HEK293T (cell line): ENCODE results near the gene SNED1.

Experiments
- CTCF ChIA-PET: fragments of 350-600 bp; formaldehyde crosslinking; extraction: SDS; loops from one replicate; lab custom pipeline; 2021; ENCODE audit warnings: antibody characterized with exemption, inconsistent platforms; lab: Yijun Ruan, JAX
- POLR2A ChIA-PET: fragments of 350-600 bp; formaldehyde crosslinking; extraction: SDS; loops from one replicate; lab custom pipeline; 2020; ENCODE audit warnings: antibody characterized with exemption, inconsistent platforms; lab: Yijun Ruan, JAX
- DNase-seq: peaks from one replicate; pipeline ENCODE4 v3.0.0; 2012; ENCODE audit warnings: mixed read lengths; ENCODE audit errors: extremely low spot score
- ARNT ChIP-seq: fragments of 450-650 bp; IDR thresholded peaks from 2 replicates; pipeline ENCODE4 v1.6.1; 2017; ENCODE audit warnings: mild to moderate bottlenecking
- BHLHE40 ChIP-seq: fragments of 450-650 bp; IDR thresholded peaks from 2 replicates; pipeline ENCODE4 v1.6.1; 2016; ENCODE audit warnings: mild to moderate bottlenecking, moderate library complexity, borderline replicate concordance
- CTBP1 ChIP-seq: fragments of 450-650 bp; IDR thresholded peaks from 2 replicates; pipeline ENCODE4 v1.6.1; 2016; ENCODE audit warnings: borderline replicate concordance
- ELF4 ChIP-seq: fragments of 450-650 bp; IDR thresholded peaks from 2 replicates; pipeline ENCODE4 v1.6.1; 2017; ENCODE audit warnings: antibody characterized with exemption
- FOXA1 ChIP-seq: fragments of 450-650 bp; IDR thresholded peaks from 2 replicates; pipeline ENCODE4 v1.6.1; 2016; ENCODE audit warnings: mild to moderate bottlenecking
- FOXK2 ChIP-seq: fragments of 450-650 bp; IDR thresholded peaks from 2 replicates; pipeline ENCODE4 v1.6.1; 2016; ENCODE audit warnings: mild to moderate bottlenecking
- FOXM1 ChIP-seq: fragments of 450-650 bp; IDR thresholded peaks from 2 replicates; pipeline ENCODE4 v1.6.1; 2017; ENCODE audit warnings: mild to moderate bottlenecking, borderline replicate concordance
- HDGF ChIP-seq: fragments of 450-650 bp; IDR thresholded peaks from 2 replicates; pipeline ENCODE4 v1.6.1; 2017; ENCODE audit warnings: antibody characterized with exemption, borderline replicate concordance
- L3MBTL2 ChIP-seq: fragments of 450-650 bp; conservative IDR thresholded peaks from 2 replicates; pipeline ENCODE4 v1.6.1; 2016; ENCODE audit warnings: mild to moderate bottlenecking
- LEF1 ChIP-seq: fragments of 450-650 bp; IDR thresholded peaks from 2 replicates; pipeline ENCODE4 v1.6.1; 2017; ENCODE audit warnings: mild to moderate bottlenecking, borderline replicate concordance
- NFRKB ChIP-seq: fragments of 450-650 bp; IDR thresholded peaks from 2 replicates; pipeline ENCODE4 v1.6.1; 2016; ENCODE audit warnings: mild to moderate bottlenecking, moderate library complexity
- PKNOX1 ChIP-seq: fragments of 450-650 bp; IDR thresholded peaks from 2 replicates; pipeline ENCODE4 v1.6.1; 2016
- SP1 ChIP-seq: fragments of 450-650 bp; IDR thresholded peaks from 2 replicates; pipeline ENCODE4 v1.6.1; 2017
- SUZ12 ChIP-seq: fragments of 450-650 bp; IDR thresholded peaks from 2 replicates; pipeline ENCODE4 v1.6.1; 2016; ENCODE audit warnings: mild to moderate bottlenecking
- TARDBP ChIP-seq: fragments of 450-650 bp; IDR thresholded peaks from 2 replicates; pipeline ENCODE4 v1.6.1; 2016
- ZNF384 ChIP-seq: fragments of 450-650 bp; IDR thresholded peaks from 2 replicates; pipeline ENCODE4 v1.6.1; 2016

Gene SNED1

GRCh38 chr2:240953426-240954410, 44.7 kb upstream of the SNED1 start:
- DNase-seq = no peak
- POLR2A ChIA-PET = no interaction called here
- CTCF ChIA-PET = no interaction called here
- no peak for TF ChIP-seq SP1
- no peak for TF ChIP-seq NFRKB
- TF ChIP-seq PKNOX1 = no peak

DNA sequence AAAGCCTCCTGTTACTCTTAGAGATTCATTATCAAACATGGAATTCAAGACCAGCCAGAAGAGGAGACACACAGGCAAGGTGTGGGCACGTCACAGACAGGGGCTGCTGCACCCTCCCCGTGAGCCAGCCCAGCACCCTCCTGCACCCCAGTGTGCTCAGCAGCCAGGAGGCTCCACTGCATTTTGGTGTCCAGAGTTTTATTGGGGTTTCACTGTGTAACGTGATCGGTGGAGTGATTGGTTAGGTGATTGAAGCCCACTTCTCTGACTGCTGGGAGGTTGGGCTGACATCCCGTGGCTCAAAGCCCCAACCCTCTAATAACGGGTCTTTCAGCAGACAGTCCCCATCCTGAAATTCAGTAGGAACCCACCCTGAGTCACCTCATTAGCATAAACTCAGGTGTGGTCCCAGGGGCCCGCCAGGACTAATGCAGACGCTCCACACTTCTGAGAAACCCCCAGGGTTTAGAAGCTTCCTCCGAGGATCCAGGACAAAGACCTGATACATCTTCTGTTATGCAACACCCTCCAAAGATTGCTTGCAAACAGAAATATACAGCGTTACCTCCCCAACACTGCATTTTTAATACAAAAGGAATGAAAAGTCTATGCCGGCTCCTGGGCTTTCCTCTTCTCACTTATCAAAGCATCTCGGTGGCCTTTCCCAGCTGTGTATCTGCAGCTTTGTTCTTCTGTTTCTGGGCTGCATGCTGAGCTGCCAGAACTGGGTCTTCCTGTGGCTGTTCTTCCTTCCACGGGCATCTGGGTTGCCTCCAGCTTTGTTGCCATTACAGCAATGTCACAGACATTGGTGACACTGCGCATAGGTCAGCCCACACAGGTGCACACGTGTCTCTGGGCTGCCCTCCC, 43.7 kb upstream of the SNED1 start:
- POLR2A ChIA-PET = no interaction called here
- CTCF ChIA-PET = no interaction called here
- no peak for DNase-seq
- TF ChIP-seq HDGF = no peak
- no peak for TF ChIP-seq LEF1
- no peak for TF ChIP-seq ZNF384
- no peak for TF ChIP-seq TARDBP
- TF ChIP-seq SP1 = no peak
- TF ChIP-seq L3MBTL2 = no peak
- no peak for TF ChIP-seq SUZ12
- no peak for TF ChIP-seq NFRKB
- TF ChIP-seq ARNT = no peak
- no peak for TF ChIP-seq ELF4
- no peak for TF ChIP-seq BHLHE40
- no peak for TF ChIP-seq FOXK2

GRCh38 chr2:240955306-240956170, 42.9 kb upstream of the SNED1 start:
- CTCF ChIA-PET = no interaction called here
- no peak for DNase-seq
- POLR2A ChIA-PET = no interaction called here
- TF ChIP-seq SUZ12 (no peak), NFRKB (no peak), FOXA1 (no peak), ELF4 (no peak), FOXK2 (no peak), SP1 (no peak), LEF1 (no peak)

DNA sequence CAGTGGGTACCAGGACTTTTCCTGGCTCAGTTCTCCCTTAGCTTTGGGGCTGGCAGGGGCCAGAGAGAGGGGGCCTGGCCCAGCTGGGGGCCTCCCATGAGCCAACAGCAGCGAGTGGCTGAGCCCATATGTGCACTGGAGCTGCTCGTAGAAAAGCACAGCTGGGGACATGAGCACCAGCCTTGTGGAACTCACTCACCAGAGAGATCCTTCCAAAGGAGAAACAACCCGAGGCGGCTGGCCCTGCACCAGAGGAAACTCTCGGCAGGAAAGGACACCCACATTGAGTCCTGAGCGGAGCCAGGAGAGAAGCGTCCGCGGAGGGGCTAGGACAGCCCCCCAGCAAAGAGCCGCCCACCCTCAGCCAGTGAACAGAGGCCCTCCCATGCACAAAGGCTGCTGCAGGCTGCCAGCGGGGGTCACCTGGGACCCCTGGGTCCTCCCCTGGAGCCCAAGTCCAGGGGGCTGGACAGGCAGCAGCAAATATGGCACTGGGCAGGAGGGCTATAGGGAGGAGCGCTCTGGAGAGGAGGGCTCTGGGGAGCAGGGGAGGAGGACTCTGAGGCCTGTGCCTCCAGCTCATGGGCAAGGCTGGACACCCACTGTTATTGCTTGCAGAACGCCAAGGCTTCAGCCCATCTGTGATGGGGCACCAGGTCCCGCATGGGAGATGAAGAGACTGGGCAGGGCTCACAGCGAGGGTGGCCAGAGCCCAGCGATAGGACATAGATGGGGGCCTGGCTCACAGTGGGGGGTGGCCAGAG, 42.1 kb upstream of the SNED1 start:
- ChIA-PET CTCF (no interaction called here), POLR2A (no interaction called here)

More for the DNA sequence above, 42.1 kb upstream of the SNED1 start:
- no peak for DNase-seq
- TF ChIP-seq FOXK2 = no peak
- TF ChIP-seq L3MBTL2 = no peak
- no peak for TF ChIP-seq HDGF
- no peak for TF ChIP-seq TARDBP
- TF ChIP-seq CTBP1 = no peak
- TF ChIP-seq SUZ12 = no peak
- no peak for TF ChIP-seq BHLHE40
- no peak for TF ChIP-seq ARNT
- TF ChIP-seq FOXA1 = no peak
- no peak for TF ChIP-seq FOXM1
- TF ChIP-seq PKNOX1 = no peak
- TF ChIP-seq NFRKB = no peak
- no peak for TF ChIP-seq SP1
- no peak for TF ChIP-seq LEF1
- no peak for TF ChIP-seq ELF4
- TF ChIP-seq ZNF384 = no peak
